Muscle layer of colon (tissue), 2 donors: ENCODE results near the gene GPRASP3.
"Not testable (repeated sequence)": the region's sequence is repeated elsewhere in the genome, so short reads cannot be mapped to it uniquely, and the experiment has no call there.

Source experiments
- H3K27ac ChIP-seq: one replicate; pipeline ENCODE4 v1.7.0; 2013; ENCODE audit warnings: low read depth, mild to moderate bottlenecking, low read length, moderate library complexity
- H3K27me3 ChIP-seq, 2 donors: one replicate each; pipeline ENCODE4 v1.7.0; 2013; ENCODE audit warnings: low read length in 2 of 2, mild to moderate bottlenecking in 2 of 2; ENCODE audit not compliant: insufficient read depth in 2 of 2, control insufficient read depth in 1 of 2
- H3K36me3 ChIP-seq: one replicate; pipeline ENCODE4 v1.7.0; 2013; ENCODE audit warnings: mild to moderate bottlenecking, low read length; ENCODE audit not compliant: insufficient read depth
- H3K4me1 ChIP-seq: one replicate; pipeline ENCODE4 v1.7.0; 2013; ENCODE audit warnings: mild to moderate bottlenecking, low read length; ENCODE audit not compliant: insufficient read depth
- H3K4me3 ChIP-seq, 2 donors: one replicate each; pipeline ENCODE4 v1.7.0; 2013; ENCODE audit warnings: low read length in 2 of 2, low read depth in 1 of 2, mild to moderate bottlenecking in 1 of 2, moderate library complexity in 1 of 2
- H3K9ac ChIP-seq: one replicate; pipeline ENCODE4 v1.7.0; 2013; ENCODE audit warnings: low read length
- H3K9me3 ChIP-seq: one replicate; pipeline ENCODE4 v1.7.0; 2013; ENCODE audit warnings: mild to moderate bottlenecking, low read length
- donor health status: abdominal sarcoma.
- donor health status: Adenocarcinoma of cecum.

GPRASP3 gene

DNA sequence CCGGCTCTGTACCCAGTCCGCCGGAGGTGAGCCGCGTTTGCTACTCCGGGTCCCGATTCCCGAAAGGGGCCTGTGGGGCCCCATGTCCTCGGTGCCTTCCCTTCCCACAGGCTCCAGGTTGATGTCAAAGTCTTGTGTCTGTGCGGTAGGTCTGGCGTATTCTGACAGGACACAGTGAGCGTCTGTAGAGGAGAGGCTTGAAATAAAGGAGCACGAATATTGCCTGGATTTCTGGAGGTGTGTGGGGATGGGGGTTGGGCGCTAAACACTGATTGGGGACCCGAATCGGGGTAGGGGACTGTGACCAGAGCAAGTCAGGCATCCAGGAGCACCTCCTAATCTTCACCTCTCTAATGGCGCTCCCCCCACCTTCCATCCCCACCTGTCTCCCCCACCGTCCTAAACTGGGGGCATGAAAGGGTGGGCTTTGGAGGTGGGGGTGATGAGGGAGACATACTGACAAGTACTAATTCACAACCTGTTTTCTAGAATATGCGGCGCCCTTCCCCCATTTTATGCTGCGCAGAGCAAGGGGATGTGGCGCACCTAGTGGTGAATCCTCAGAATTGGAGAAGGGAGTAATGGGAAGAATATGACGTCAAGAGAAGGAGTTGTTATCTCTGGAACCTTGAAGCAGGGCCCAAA is 7.4 kb upstream of the GPRASP3 start:
- Histone ChIP-seq H3K4me3 (peak overlapping the region; percentile 77 to 78), H3K9ac (peak overlapping the region; percentile 89), H3K27ac (peak overlapping the region; percentile 81), H3K4me1 (no peaks in the 10 kb centered on the region), H3K36me3 (no peaks in the 10 kb centered on the region), H3K27me3 (no peaks in the 10 kb centered on the region), H3K9me3 (no peaks in the 10 kb centered on the region)

DNA sequence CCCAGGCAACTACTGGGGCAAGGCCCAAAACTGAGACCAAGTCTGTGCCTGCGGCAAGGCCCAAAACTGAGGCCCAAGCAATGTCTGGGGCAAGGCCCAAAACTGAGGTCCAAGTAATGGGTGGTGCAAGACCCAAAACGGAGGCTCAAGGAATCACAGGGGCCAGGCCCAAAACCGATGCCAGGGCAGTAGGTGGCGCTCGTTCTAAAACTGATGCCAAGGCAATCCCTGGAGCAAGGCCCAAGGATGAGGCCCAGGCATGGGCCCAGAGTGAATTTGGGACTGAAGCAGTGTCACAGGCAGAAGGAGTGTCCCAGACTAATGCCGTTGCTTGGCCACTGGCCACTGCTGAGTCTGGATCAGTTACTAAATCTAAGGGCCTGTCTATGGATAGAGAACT is 5.5 kb upstream of the GPRASP3 start:
- Histone ChIP-seq H3K27me3 (no peaks in the 10 kb centered on the region), H3K9ac (no peak overlapping the region), H3K4me1 (no peaks in the 10 kb centered on the region), H3K4me3 (no peak overlapping the region), H3K27ac (no peak overlapping the region), H3K9me3 (no peaks in the 10 kb centered on the region), H3K36me3 (no peaks in the 10 kb centered on the region)

DNA sequence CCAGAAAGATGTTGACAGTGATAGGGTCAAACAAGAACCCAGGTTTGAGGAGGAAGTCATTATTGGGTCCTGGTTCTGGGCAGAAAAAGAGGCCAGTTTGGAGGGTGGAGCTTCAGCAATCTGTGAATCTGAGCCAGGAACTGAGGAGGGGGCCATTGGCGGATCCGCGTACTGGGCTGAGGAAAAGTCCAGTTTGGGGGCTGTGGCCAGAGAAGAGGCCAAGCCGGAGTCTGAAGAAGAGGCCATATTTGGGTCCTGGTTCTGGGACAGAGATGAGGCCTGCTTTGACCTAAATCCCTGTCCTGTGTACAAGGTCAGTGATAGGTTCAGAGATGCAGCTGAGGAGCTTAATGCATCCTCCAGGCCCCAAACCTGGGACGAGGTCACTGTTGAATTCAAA is 4.6 kb upstream of the GPRASP3 start:
- no peaks in the 10 kb centered on the region for H3K36me3 ChIP-seq
- no peak overlapping the region for H3K9ac ChIP-seq
- H3K9me3 ChIP-seq: no peaks in the 10 kb centered on the region
- no peaks in the 10 kb centered on the region for H3K4me1 ChIP-seq
- no peak overlapping the region for H3K27ac ChIP-seq
- H3K27me3 ChIP-seq: no peaks in the 10 kb centered on the region
- H3K4me3 ChIP-seq: no peak overlapping the region

DNA sequence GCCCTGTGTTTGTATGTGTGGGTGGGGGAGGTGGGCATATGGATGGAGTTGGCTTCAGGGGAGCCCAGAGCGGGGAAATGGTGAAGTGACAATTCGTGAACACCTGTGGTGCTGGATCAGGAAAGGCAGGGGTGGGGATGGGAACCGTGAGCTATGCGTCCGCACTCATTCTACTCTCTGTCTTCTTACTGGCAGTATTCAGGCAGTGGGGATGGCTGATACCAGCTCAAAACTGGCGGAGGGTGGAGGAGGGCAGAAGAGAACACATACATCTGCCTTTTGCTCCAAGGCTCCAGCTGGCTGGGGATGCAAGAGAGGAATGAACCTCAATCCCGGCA is 595 bp downstream of the GPRASP3 start:
- not testable (repeated sequence) for H3K27ac ChIP-seq
- peak overlapping the region; percentile 21 to 77 for H3K4me3 ChIP-seq

DNA sequence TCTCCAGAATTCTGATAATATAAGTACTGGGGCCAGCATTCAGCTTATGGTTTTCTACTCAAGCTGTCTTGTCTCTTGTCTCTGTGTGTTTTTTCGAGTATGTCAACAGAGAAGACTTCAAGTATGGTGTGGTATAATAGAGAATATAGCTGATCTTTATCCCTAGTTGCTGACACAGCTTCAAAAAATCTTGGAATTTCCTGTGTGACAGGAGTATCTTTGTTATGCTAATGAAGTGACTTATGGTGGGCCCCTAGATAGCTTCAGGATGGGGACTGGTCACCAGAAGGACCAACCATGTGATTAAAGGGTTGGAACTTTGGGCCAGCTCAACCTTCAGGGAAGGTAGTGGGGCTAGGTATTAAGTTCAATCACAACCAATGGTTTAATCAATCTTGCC is 2.9 kb downstream of the GPRASP3 start:
- Histone ChIP-seq H3K4me3 (no peak overlapping the region), H3K9me3 (no peaks in the 10 kb centered on the region), H3K9ac (no peak overlapping the region), H3K36me3 (no peaks in the 10 kb centered on the region), H3K27me3 (no peaks in the 10 kb centered on the region), H3K27ac (no peak overlapping the region), H3K4me1 (no peaks in the 10 kb centered on the region)

More for the DNA sequence above, 595 bp downstream of the GPRASP3 start:
- not testable (repeated sequence) for H3K9me3 ChIP-seq, H3K27me3 ChIP-seq, H3K4me1 ChIP-seq, H3K36me3 ChIP-seq
- peak overlapping the region; percentile 57 for H3K9ac ChIP-seq

DNA sequence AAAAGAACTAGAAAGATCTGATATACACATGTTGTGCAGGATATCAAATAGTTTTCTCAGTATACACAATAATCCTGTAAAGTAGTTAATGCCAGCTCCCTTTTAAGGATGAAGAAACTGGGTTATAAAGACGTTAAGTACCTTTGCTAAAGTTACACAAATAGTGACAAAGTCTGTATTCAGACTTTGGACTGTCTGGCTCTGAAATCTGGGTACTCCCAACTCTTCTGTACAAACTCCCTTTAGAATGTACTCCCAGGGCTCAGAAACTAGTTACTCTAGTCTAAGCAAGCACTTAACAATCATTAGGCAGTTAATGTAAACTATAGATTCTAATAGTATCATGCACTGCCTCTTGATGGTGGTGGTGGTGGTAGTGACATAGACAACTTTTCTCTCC is 7.2 kb downstream of the GPRASP3 start:
- no peak overlapping the region for H3K4me3 ChIP-seq
- H3K36me3 ChIP-seq: no peaks in the 10 kb centered on the region

DNA sequence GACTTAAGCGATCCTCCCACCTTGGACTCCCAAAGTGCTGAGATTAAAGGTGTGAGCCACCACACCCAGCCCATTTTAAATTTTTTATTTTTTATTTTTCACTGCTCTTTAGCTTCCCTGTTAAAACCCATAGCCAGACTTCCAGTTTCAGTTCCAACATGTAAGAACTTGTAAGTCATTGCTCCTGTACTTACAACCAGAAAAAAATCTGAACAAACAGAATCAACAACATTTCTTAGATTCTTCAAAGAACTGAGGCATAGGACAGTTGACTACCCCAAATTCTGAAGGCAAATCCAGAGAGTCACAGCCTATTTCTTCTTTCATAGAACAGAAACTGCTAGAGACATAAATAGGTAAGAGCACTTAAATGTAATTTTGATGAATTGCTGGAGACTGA is 8.1 kb downstream of the GPRASP3 start:
- Histone ChIP-seq H3K27me3 (no peaks in the 10 kb centered on the region), H3K4me1 (no peaks in the 10 kb centered on the region), H3K9ac (no peak overlapping the region), H3K4me3 (no peak overlapping the region), H3K9me3 (no peaks in the 10 kb centered on the region), H3K36me3 (no peaks in the 10 kb centered on the region), H3K27ac (no peak overlapping the region)

More for the DNA sequence above, 7.2 kb downstream of the GPRASP3 start:
- Histone ChIP-seq H3K4me1 (no peaks in the 10 kb centered on the region), H3K9me3 (no peaks in the 10 kb centered on the region), H3K27ac (no peak overlapping the region), H3K9ac (no peak overlapping the region), H3K27me3 (no peaks in the 10 kb centered on the region)

DNA sequence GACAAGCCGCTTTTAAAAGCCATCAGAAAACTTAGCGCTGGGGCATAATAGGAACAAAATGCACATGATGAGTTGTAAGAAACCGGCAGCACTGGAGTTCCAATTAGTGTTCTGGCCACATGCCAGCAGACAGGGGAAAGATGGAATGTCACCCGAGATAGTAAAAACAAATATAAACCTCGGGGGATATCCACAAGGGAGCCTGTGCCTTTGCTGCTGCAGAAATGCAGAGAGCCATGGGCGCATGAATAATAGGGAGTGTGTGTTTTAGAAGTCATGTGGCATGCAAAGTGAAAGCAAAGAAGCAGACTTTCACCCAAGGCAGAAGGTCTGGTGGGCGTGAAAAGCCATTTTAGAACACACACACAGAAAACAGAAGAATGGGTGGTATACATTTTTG is 19.1 kb downstream of the GPRASP3 start:
- H3K9me3 ChIP-seq: no peaks in the 10 kb centered on the region
- H3K4me1 ChIP-seq: no peaks in the 10 kb centered on the region
- no peaks in the 10 kb centered on the region for H3K36me3 ChIP-seq
- H3K27ac ChIP-seq: no peak overlapping the region
- no peak overlapping the region for H3K9ac ChIP-seq
- H3K27me3 ChIP-seq: no peaks in the 10 kb centered on the region
- H3K4me3 ChIP-seq: no peak overlapping the region

DNA sequence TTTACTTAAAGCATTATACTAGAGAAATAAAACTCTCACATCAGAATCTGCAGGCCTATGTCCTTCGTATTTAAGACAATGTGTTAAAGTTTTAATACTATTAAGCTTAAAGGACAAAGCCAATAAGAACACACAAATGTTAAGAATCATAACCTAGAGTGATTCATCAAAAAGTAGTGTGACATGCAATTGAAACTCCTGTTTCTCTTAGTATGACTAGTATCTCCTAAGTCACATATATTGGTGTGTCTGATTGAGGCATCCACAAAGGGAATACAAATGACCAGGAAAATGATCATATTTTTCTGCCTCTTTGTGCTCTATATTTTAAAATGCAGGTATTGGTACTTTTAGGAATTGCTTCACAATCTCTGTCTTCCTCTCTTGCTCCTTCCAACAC is 23.8 kb downstream of the GPRASP3 start:
- H3K4me1 ChIP-seq: no peaks in the 10 kb centered on the region
- no peak overlapping the region for H3K27ac ChIP-seq
- H3K9me3 ChIP-seq: no peaks in the 10 kb centered on the region
- H3K27me3 ChIP-seq: peaks cover 0 to 14% of the 10 kb centered on the region in 2 donors
- H3K36me3 ChIP-seq: no peaks in the 10 kb centered on the region
- no peak overlapping the region for H3K4me3 ChIP-seq
- no peak overlapping the region for H3K9ac ChIP-seq

DNA sequence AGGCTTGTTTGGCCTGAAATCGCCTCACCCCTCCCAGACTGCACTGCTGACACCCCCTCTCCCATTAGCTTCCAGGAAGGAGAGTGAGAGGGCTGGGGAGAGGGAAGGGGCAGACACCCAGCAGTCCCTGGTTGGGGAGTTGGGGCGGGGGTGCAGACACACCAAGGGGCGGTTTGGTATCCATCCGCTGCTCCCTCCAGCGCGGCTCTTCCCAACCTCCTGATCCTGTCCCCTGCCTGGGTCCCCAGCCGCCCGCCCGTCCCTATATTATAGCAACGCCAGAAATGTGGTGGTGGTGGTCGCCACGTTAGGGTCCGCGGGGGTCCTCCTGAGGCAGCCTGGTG is 24.9 kb downstream of the GPRASP3 start:
- peak overlapping the region; percentile 45 to 61 for H3K4me3 ChIP-seq
- no peak overlapping the region for H3K27ac ChIP-seq
- no peaks in the 10 kb centered on the region for H3K4me1 ChIP-seq
- H3K27me3 ChIP-seq: peaks cover 0 to 14% of the 10 kb centered on the region in 2 donors
- H3K9ac ChIP-seq: no peak overlapping the region
- H3K9me3 ChIP-seq: no peaks in the 10 kb centered on the region
- no peaks in the 10 kb centered on the region for H3K36me3 ChIP-seq

DNA sequence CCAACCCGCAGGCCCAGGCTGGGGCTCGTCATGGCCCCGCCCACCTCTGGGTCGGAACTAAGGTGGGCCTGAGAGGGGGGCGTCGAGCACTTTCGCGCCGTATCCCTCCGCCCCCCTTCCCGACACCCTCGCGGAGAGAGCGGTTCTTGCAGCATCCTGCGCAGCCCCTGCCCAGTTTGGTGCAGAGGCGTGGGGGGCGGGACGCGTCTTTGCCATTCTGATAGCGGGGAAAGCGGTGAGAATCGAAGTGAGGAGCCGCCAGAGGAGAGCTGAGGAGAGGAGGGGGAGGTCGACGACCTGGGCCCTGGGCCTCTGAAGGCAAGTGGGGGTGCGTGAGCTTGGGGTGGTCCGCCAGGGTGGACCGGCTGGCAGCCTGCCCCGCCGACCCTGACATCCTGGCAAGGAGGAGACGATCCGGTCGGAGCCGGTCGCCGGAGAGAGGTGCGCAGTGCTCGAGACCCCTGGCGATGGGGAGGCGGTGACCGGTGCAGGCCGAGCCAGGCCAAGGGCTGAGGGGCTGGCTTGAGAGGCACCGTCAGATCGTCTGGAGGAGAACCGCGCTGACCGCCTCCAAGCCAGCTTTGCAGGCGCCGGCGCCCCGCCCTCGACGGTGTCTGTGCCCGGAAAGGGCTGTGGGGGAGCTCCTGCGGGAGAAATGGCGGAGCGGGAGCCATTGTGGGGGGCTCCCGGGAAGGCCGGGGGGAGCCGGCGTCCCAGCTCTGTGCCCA is 25.5 kb downstream of the GPRASP3 start:
- peaks cover 0 to 14% of the 10 kb centered on the region in 2 donors for H3K27me3 ChIP-seq
- peak overlapping the region; percentile 45 to 61 for H3K4me3 ChIP-seq
- no peaks in the 10 kb centered on the region for H3K36me3 ChIP-seq
- H3K4me1 ChIP-seq: no peaks in the 10 kb centered on the region
- peak overlapping the region; percentile 29 for H3K27ac ChIP-seq
- no peaks in the 10 kb centered on the region for H3K9me3 ChIP-seq
- no peak overlapping the region for H3K9ac ChIP-seq

DNA sequence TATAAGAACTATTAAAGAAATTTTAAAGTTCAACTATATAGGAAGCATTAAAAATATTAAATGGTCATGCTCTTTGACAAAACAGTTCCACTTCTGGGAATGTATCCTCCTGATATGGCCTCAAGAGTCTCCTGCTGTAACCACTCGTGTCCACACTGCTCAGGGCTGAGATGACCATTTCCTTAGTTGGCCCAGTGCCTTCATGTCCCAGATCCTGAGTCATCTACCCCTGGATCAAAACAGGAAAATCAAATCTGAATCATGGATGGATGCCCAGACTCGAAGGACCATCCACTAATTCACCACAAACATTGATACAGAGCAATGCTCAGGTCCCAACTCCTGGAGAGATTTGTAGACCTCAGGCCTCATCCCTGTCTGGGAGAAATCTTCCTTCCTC is 44.7 kb downstream of the GPRASP3 start:
- Histone ChIP-seq H3K9me3 (no peaks in the 10 kb centered on the region), H3K4me3 (no peak overlapping the region), H3K4me1 (peaks cover 16% of the 10 kb centered on the region), H3K27ac (peak overlapping the region; percentile 3), H3K27me3 (no peaks in the 10 kb centered on the region), H3K9ac (no peak overlapping the region), H3K36me3 (no peaks in the 10 kb centered on the region)
